Panc1 (cell line): ENCODE data around the gene MPRIP.

Experiments
- CTCF ChIP-seq: fragments of 450-650 bp; IDR thresholded peaks from 2 replicates; pipeline ENCODE4 v1.5.1; 2017; ENCODE audit warnings: mild to moderate bottlenecking
- POLR2AphosphoS5 ChIP-seq: IDR thresholded peaks from 2 replicates; pipeline ENCODE4 v1.6.1; 2012; ENCODE audit warnings: mild to moderate bottlenecking, low read depth, low read length, moderate library complexity
- REST ChIP-seq, 2 experiments: IDR thresholded peaks; 2 replicates each; pipeline ENCODE4 v1.6.1; 2011 to 2012; ENCODE audit warnings: low read depth in 2 of 2, control low read depth in 1 of 2, low read length in 1 of 2, mild to moderate bottlenecking in 1 of 2, moderate library complexity in 1 of 2; ENCODE audit not compliant: insufficient read depth in 1 of 2
- SIN3A ChIP-seq: IDR thresholded peaks from 2 replicates; pipeline ENCODE4 v1.6.1; 2012; ENCODE audit warnings: low read depth, mild to moderate bottlenecking, low read length, moderate library complexity, borderline replicate concordance; ENCODE audit not compliant: insufficient read depth
- TCF7L2 ChIP-seq: IDR thresholded peaks from 2 replicates; pipeline ENCODE4 v1.6.1; 2011; ENCODE audit warnings: mild to moderate bottlenecking, low read depth, low read length, inconsistent platforms

- no peak for TF ChIP-seq CTCF
- TF ChIP-seq REST (IDR thresholded peaks at IDR 0.05; ENCODE audit: insufficient read depth in 1 of 2, low read depth in 2 of 2, low read length in 1 of 2): no peak
- no peak for TF ChIP-seq POLR2AphosphoS5
- TF ChIP-seq SIN3A: no peak
- no peak for TF ChIP-seq TCF7L2
Observed at GRCh38 chr17:17079336-17079735, 37.1 kb downstream of the MPRIP start.
